GM13977 (cell line): Measurements from ENCODE around the gene FLCN.
"Not testable (repeated sequence)": the region's sequence is repeated elsewhere in the genome, so short reads cannot be mapped to it uniquely, and the experiment has no call there.

Experiments
- DNase-seq: peaks from one replicate; pipeline ENCODE4 v3.0.0; 2012; ENCODE audit warnings: low spot score
- CTCF ChIP-seq: IDR thresholded peaks from 2 replicates; pipeline ENCODE4 v1.5.1; 2012; ENCODE audit warnings: mild to moderate bottlenecking, control low read depth; ENCODE audit not compliant: insufficient read depth; ENCODE audit errors: extremely low read depth, missing control alignments
- in situ Hi-C: fragments of 300-500 bp; cut with MboI; formaldehyde crosslinking; loops from one replicate; pipeline ENCODE4 v1.12.0; 2022; ENCODE audit warnings: low sequenced_read_pairs, low pct_unique_long_range_greater_than_20kb, mixed read lengths, inconsistent platforms; ENCODE audit not compliant: unreplicated experiment

The FLCN gene

GRCh38 chr17:17237026-17237799 is at the start of gene FLCN:
TSS of gene FLCN (minus strand) at chr17:17237168. CDS start at chr17:17228137, 9,031 bp downstream.
- DNase-seq, result peak; percentile 92
- TF ChIP-seq CTCF, result no peak
- in situ Hi-C loops, result no loop called here

GRCh38 chr17:17285951-17286350 is 49.0 kb upstream of the FLCN start:
- in situ Hi-C loops, result no loop called here
- DNase-seq, result no peak
- no peak for TF ChIP-seq CTCF

- in situ Hi-C loops, result no loop called here
- no peak for TF ChIP-seq CTCF
- peak; percentile 97 for DNase-seq
Measured at GRCh38 chr17:17280613-17281549, 43.9 kb upstream of the FLCN start, which contains the start of gene COPS3. TSS of gene COPS3 (minus strand) at chr17:17281246. CDS start at chr17:17281186, 60 bp downstream.

- no peak for TF ChIP-seq CTCF
- DNase-seq, result no peak
- in situ Hi-C loops, result no loop called here
Measured at GRCh38 chr17:17279316-17279715, 42.3 kb upstream of the FLCN start.

GRCh38 chr17:17277431-17277830 is 40.5 kb upstream of the FLCN start:
- in situ Hi-C loops, DNase-seq: not testable (repeated sequence)

GRCh38 chr17:17275971-17276370 is 39.0 kb upstream of the FLCN start:
- in situ Hi-C loops, result no loop called here
- TF ChIP-seq CTCF, result no peak
- no peak for DNase-seq
